NCI-H2196 treated with DMSO at 0.1 percent for 48 hours (cell line): ENCODE results near the gene PET117.
"Not testable (repeated sequence)": the region's sequence is repeated elsewhere in the genome, so short reads cannot be mapped to it uniquely, and the experiment has no call there.

Experiments
- DNase-seq: peaks from one replicate; lab custom pipeline; 2025; ENCODE audit not compliant: unreplicated experiment; lab: John Stamatoyannopoulos, UW

PET117 gene

GRCh38 chr20:18137412-18138265 is at the start of gene PET117, which contains the start of gene KAT14:
TSS of gene PET117 (plus strand) at chr20:18137863. CDS start at chr20:18137956, 93 bp downstream.
TSS of gene KAT14 (plus strand) at chr20:18137863. CDS start at chr20:18142661, 4,798 bp downstream.
- peak; percentile 67 for DNase-seq

- DNase-seq, result not testable (repeated sequence)
Observed at GRCh38 chr20:18088298-18088697, 49.4 kb upstream of the PET117 start.

- not testable (repeated sequence) for DNase-seq
Observed at GRCh38 chr20:18088841-18089240, 48.8 kb upstream of the PET117 start.

- DNase-seq, result no peak
Observed at GRCh38 chr20:18090044-18090443, 47.6 kb upstream of the PET117 start.

- no peak for DNase-seq
Observed at GRCh38 chr20:18090477-18090876, 47.2 kb upstream of the PET117 start.

- DNase-seq, result no peak
Observed at GRCh38 chr20:18091623-18092022, 46.0 kb upstream of the PET117 start.

GRCh38 chr20:18092890-18093289 is 44.8 kb upstream of the PET117 start:
- DNase-seq, result no peak

GRCh38 chr20:18093388-18093787 is 44.3 kb upstream of the PET117 start:
- no peak for DNase-seq

- no peak for DNase-seq
Observed at GRCh38 chr20:18094191-18094590, 43.5 kb upstream of the PET117 start.

- not testable (repeated sequence) for DNase-seq
Observed at GRCh38 chr20:18100569-18100968, 37.1 kb upstream of the PET117 start.

- DNase-seq, result no peak
Observed at GRCh38 chr20:18101125-18101810, 36.4 kb upstream of the PET117 start.

- no peak for DNase-seq
Observed at GRCh38 chr20:18103497-18103896, 34.2 kb upstream of the PET117 start.

GRCh38 chr20:18108326-18108725 is 29.3 kb upstream of the PET117 start:
- no peak for DNase-seq

GRCh38 chr20:18128574-18128973 is 9.1 kb upstream of the PET117 start:
- DNase-seq, result not testable (repeated sequence)

GRCh38 chr20:18132663-18133062 is 5.0 kb upstream of the PET117 start:
- DNase-seq, result no peak

GRCh38 chr20:18133962-18134361 is 3.7 kb upstream of the PET117 start:
- no peak for DNase-seq

- DNase-seq, result no peak
Observed at GRCh38 chr20:18138266-18138582, 561 bp downstream of the PET117 start.

- DNase-seq, result no peak
Observed at GRCh38 chr20:18138639-18139583, 1.2 kb downstream of the PET117 start.

GRCh38 chr20:18139832-18140231 is 2.2 kb downstream of the PET117 start:
- no peak for DNase-seq

- DNase-seq, result no peak
Observed at GRCh38 chr20:18144541-18145099, 7.0 kb downstream of the PET117 start.

GRCh38 chr20:18154342-18154741 is 16.7 kb downstream of the PET117 start:
- DNase-seq, result no peak
